OCI-LY7 (cell line): ENCODE data around the gene RBM44. TPM values are rescaled to one million over a fixed set of nuclear protein-coding genes. Genes with fewer than 3 reads are reported as not detected.

Experiments used
- BruUV-seq: library from RNA; stranded (reverse); fragments of 400-500 nt; replicated peaks from 2 replicates; lab custom pipeline; 2021; lab: Mats Ljungman, UMichigan
- CTCF ChIA-PET: fragments of 300-600 bp; sonication (Branson Sonifier 250); formaldehyde crosslinking; loops from one replicate; lab custom pipeline; 2022; ENCODE audit warnings: antibody characterized with exemption; ENCODE audit not compliant: unreplicated experiment; lab: Charles Lee
- POLR2A ChIA-PET: fragments of 300-600 bp; sonication (Branson Sonifier 250); formaldehyde crosslinking; loops from one replicate; lab custom pipeline; 2022; ENCODE audit warnings: antibody characterized with exemption; lab: Charles Lee
- DNase-seq: peaks from one replicate; pipeline ENCODE4 v3.0.0-alpha.2; 2015; ENCODE audit warnings: low spot score
- H2AFZ ChIP-seq: fragments of 200-600 bp; sonication (generic), shearing (Covaris generic); 2 replicates; pipeline ENCODE4 v1.6.1; 2014; ENCODE audit warnings: mild to moderate bottlenecking, antibody characterized with exemption, low read length, moderate library complexity
- H3K27ac ChIP-seq: fragments of 200-600 bp; sonication (generic); 2 replicates; pipeline ENCODE4 v1.5.1; 2014; ENCODE audit warnings: mixed run types, low read depth, mild to moderate bottlenecking, moderate library complexity, low read length, inconsistent platforms; ENCODE audit not compliant: poor library complexity, severe bottlenecking
- H3K36me3 ChIP-seq: fragments of 200-600 bp; sonication (generic); 2 replicates; pipeline ENCODE4 v1.6.1; 2014; ENCODE audit warnings: mild to moderate bottlenecking, antibody characterized with exemption, low read length, moderate library complexity, mixed read lengths; ENCODE audit not compliant: insufficient read depth
- H3K4me1 ChIP-seq: fragments of 200-600 bp; sonication (generic); 2 replicates; pipeline ENCODE4 v1.5.1; 2014; ENCODE audit warnings: mild to moderate bottlenecking, low read length; ENCODE audit not compliant: insufficient read depth, poor library complexity, severe bottlenecking
- H3K4me2 ChIP-seq: fragments of 200-600 bp; sonication (generic); 2 replicates; pipeline ENCODE4 v1.6.1; 2014; ENCODE audit warnings: mild to moderate bottlenecking, low read length
- H3K4me3 ChIP-seq: fragments of 200-600 bp; sonication (generic); 2 replicates; pipeline ENCODE4 v1.5.1; 2014; ENCODE audit warnings: mild to moderate bottlenecking, low read depth, low read length; ENCODE audit not compliant: poor library complexity, severe bottlenecking
- H3K79me2 ChIP-seq: fragments of 200-600 bp; sonication (generic); 2 replicates; pipeline ENCODE4 v1.6.1; 2016; ENCODE audit warnings: low read depth, mild to moderate bottlenecking, low read length, moderate library complexity, mixed read lengths; ENCODE audit not compliant: insufficient read depth
- H3K9me2 ChIP-seq: fragments of 200-600 bp; sonication (generic); 2 replicates; pipeline ENCODE4 v1.6.1; 2016; ENCODE audit warnings: mild to moderate bottlenecking, low read length, mixed read lengths; ENCODE audit not compliant: insufficient read depth
- H3K9me3 ChIP-seq: fragments of 200-600 bp; sonication (generic); 2 replicates; pipeline ENCODE4 v1.6.1; 2014; ENCODE audit warnings: mild to moderate bottlenecking, mixed run types, low read length, mixed read lengths
- H4K20me1 ChIP-seq: fragments of 200-600 bp; sonication (generic); 2 replicates; pipeline ENCODE4 v1.6.1; 2014; ENCODE audit warnings: mild to moderate bottlenecking, antibody characterized with exemption, low read length, moderate library complexity, mixed read lengths; ENCODE audit not compliant: insufficient read depth
- CTCF ChIP-seq: fragments of 200-600 bp; sonication (generic); conservative IDR thresholded peaks from 2 replicates; pipeline ENCODE4 v1.5.1; 2014; ENCODE audit warnings: mild to moderate bottlenecking, antibody characterized with exemption, low read length, moderate library complexity, mixed read lengths
- EZH2phosphoT487 ChIP-seq: fragments of 200-600 bp; sonication (generic); IDR thresholded peaks from 2 replicates; pipeline ENCODE4 v1.6.1; 2018; ENCODE audit warnings: low read depth, borderline replicate concordance, mild to moderate bottlenecking, mixed run types, antibody characterized with exemption, low read length, moderate library complexity, mixed read lengths
- intact Hi-C: fragments of 100-400 bp; cut with micrococcal nuclease; formaldehyde crosslinking; loops from one replicate; pipeline ENCODE4 v1.10.0; 2022; ENCODE audit not compliant: unreplicated experiment
- total RNA-seq, 2 experiments: library from RNA; depleted of rRNA in 1 of 2; stranded (reverse); fragments of >200 nt in 1 of 2; shearing (Covaris generic) in 1 of 2; gene quantifications; 2 replicates each; pipeline ENCODE4 v1.2.3, GENCODE V29; 2014 to 2022

RBM44 gene
- total RNA-seq, 2 experiments from 2014 or later, result 0.72 to 1.2 TPM

- DNase-seq, result no peak
- Histone ChIP-seq H3K4me3 (no peak overlapping the region), H3K4me1 (peaks cover 5% of the 10 kb centered on the region), H3K36me3 (no peaks in the 10 kb centered on the region), H3K79me2 (no peaks in the 10 kb centered on the region), H3K27ac (no peak overlapping the region), H3K4me2 (no peak overlapping the region), H2AFZ (no peak overlapping the region), H3K9me3 (no peaks in the 10 kb centered on the region), H4K20me1 (no peaks in the 10 kb centered on the region), H3K9me2 (no peaks in the 10 kb centered on the region)
- BruUV-seq, result no TSS peak
- TF ChIP-seq EZH2phosphoT487, result no peak
- TF ChIP-seq CTCF, result no peak
- ChIA-PET CTCF (no interaction called here), POLR2A (interaction anchor here (0.6 kb wide), 1 partner anchor 76 kb away, joined by 5 read pairs; no protein-coding TSS in a partner anchor)
- intact Hi-C loops, result no loop called here
Observed at GRCh38 chr2:237886685-237887481, 88.3 kb downstream of the RBM44 start.

- Histone ChIP-seq H2AFZ (no peak overlapping the region), H3K36me3 (no peaks in the 10 kb centered on the region), H3K79me2 (no peaks in the 10 kb centered on the region), H3K9me3 (no peaks in the 10 kb centered on the region), H3K27ac (no peak overlapping the region), H3K9me2 (no peaks in the 10 kb centered on the region), H4K20me1 (no peaks in the 10 kb centered on the region), H3K4me2 (no peak overlapping the region), H3K4me1 (peaks cover 14% of the 10 kb centered on the region), H3K4me3 (no peak overlapping the region)
- ChIA-PET CTCF (no interaction called here), POLR2A (no interaction called here)
- intact Hi-C loops, result no loop called here
- TF ChIP-seq EZH2phosphoT487, result no peak
- no peak for TF ChIP-seq CTCF
- no TSS peak for BruUV-seq
- no peak for DNase-seq
Observed at GRCh38 chr2:237888389-237888788, 89.8 kb downstream of the RBM44 start.

- Histone ChIP-seq H3K79me2 (no peaks in the 10 kb centered on the region), H4K20me1 (no peaks in the 10 kb centered on the region), H3K27ac (no peak overlapping the region), H3K4me2 (no peak overlapping the region), H3K9me3 (no peaks in the 10 kb centered on the region), H2AFZ (no peak overlapping the region), H3K9me2 (no peaks in the 10 kb centered on the region), H3K4me1 (peaks cover 14% of the 10 kb centered on the region), H3K4me3 (no peak overlapping the region), H3K36me3 (no peaks in the 10 kb centered on the region)
- TF ChIP-seq EZH2phosphoT487 (no peak), CTCF (no peak)
- BruUV-seq, result no TSS peak
- POLR2A ChIA-PET, result no interaction called here
- intact Hi-C loops, result no loop called here
- no peak for DNase-seq
- CTCF ChIA-PET, result no interaction called here
Observed at GRCh38 chr2:237889016-237889415, 90.4 kb downstream of the RBM44 start.
